LHCN-M2 (cell line): ENCODE measurements around the gene ACOT9. TPM values are rescaled to one million over a fixed set of nuclear protein-coding genes. Genes with fewer than 3 reads are reported as not detected.

Experiments
- total RNA-seq: library from RNA; depleted of rRNA; stranded (reverse); fragments of >200 nt; gene quantifications from 2 replicates; pipeline ENCODE4 v1.2.3, GENCODE V29; 2014; rRNA removed

The ACOT9 gene
- total RNA-seq, 1 experiment from 2014 or later: 66.5 TPM

Other genes with a start within 250 kb of the ACOT9 start
- gene PRDX4, start 75.8 kb downstream of the ACOT9 start, total RNA-seq: 226 and 239 TPM in 2 replicates
- gene SAT1, start 39.9 kb upstream of the ACOT9 start, total RNA-seq: 83.0 and 109 TPM in 2 replicates
- gene APOO, start 164.7 kb upstream of the ACOT9 start, total RNA-seq: 14.6 and 14.7 TPM in 2 replicates
- gene CXorf58, start 164.7 kb upstream of the ACOT9 start, total RNA-seq: 0.06 TPM in 1 of 2 replicates, not detected in the other